Esophagus squamous epithelium (tissue), 5 donors: ENCODE results near the gene ZNF672. TPM values are rescaled to one million over a fixed set of nuclear protein-coding genes. Genes with fewer than 3 reads are reported as not detected.
"Not testable (repeated sequence)": the region's sequence is repeated elsewhere in the genome, so short reads cannot be mapped to it uniquely, and the experiment has no call there.

Source experiments
- DNase-seq: peaks from one replicate; lab custom pipeline; 2025; lab: John Stamatoyannopoulos, UW
- H3K27ac ChIP-seq, 4 donors: fragments of 200-600 bp; sonication (generic); one replicate each; pipeline ENCODE4 v1.5.1; 2016 to 2019; ENCODE audit warnings: mild to moderate bottlenecking in 1 of 4
- H3K27me3 ChIP-seq, 4 donors: fragments of 200-600 bp; sonication (generic); 1 replicate in 3 of 4; 2 replicates in 1 of 4; pipeline versions ENCODE4 v1.5.1 to v1.6.0; 2017 to 2021; ENCODE audit warnings: antibody characterized with exemption in 1 of 4
- H3K36me3 ChIP-seq, 3 donors: fragments of 200-600 bp; sonication (generic); one replicate each; pipeline ENCODE4 v1.5.1; 2016 to 2019
- H3K4me1 ChIP-seq, 3 donors: fragments of 200-600 bp; sonication (generic); one replicate each; pipeline ENCODE4 v1.5.1; 2017 to 2019
- H3K4me3 ChIP-seq, 4 donors: fragments of 200-600 bp; sonication (generic); 1 replicate in 3 of 4; 2 replicates in 1 of 4; pipeline ENCODE4 v1.5.1; 2016 to 2019; ENCODE audit warnings: mild to moderate bottlenecking in 2 of 4, moderate library complexity in 1 of 4
- H3K9me3 ChIP-seq, 3 donors: fragments of 200-600 bp; sonication (generic); one replicate each; pipeline ENCODE4 v1.5.1; 2016 to 2019
- CTCF ChIP-seq, 6 experiments: fragments of 450-650 bp in 4 of 6; fragments of 200-600 bp in 2 of 6; sonication (generic) in 2 of 6; IDR thresholded peaks; one replicate each; pipeline ENCODE4 v1.5.1; 2016 to 2019; ENCODE audit warnings: antibody characterized with exemption in 6 of 6, mild to moderate bottlenecking in 4 of 6, moderate library complexity in 4 of 6
- POLR2A ChIP-seq, 4 donors: fragments of 450-650 bp; IDR thresholded peaks; one replicate each; pipeline ENCODE4 v1.6.1; 2017; ENCODE audit warnings: antibody characterized with exemption in 4 of 4, mild to moderate bottlenecking in 4 of 4, moderate library complexity in 3 of 4
- WGBS, 2 donors: methylation state at CpG; one replicate each; pipeline ENCODE4 v1.1.5; 2018; 5-methylcytosine and 5-hydroxymethylcytosine counted together
- intact Hi-C: fragments of 100-400 bp; cut with DNase I; formaldehyde crosslinking; loops from one replicate; pipeline ENCODE4 v1.15.0; 2022
- total RNA-seq, 4 donors: library from RNA; depleted of rRNA; stranded (reverse); fragments of >200 nt; gene quantifications; one replicate each; pipeline ENCODE4 v1.1.0, GENCODE V29; 2016
- donor health status: DM: yes; HTN: yes; CAD: no.

Gene ZNF672
- total RNA-seq, 4 donors from 2014 or later: 22.3 to 25.8 (median 24.0) TPM

- no peak for DNase-seq
- Histone ChIP-seq H3K36me3 (no peaks in the 10 kb centered on the region), H3K27ac (peak overlapping the region; percentile 89 to 97 (median 96)), H3K4me1 (peaks cover 0 to 23% (median 3%) of the 10 kb centered on the region in 3 donors), H3K27me3 (no peaks in the 10 kb centered on the region), H3K4me3 (peak overlapping the region; percentile 44 to 72 (median 66)), H3K9me3 (no peaks in the 10 kb centered on the region)
- 3 to 4% methylated on average over 19 to 21 of the region's 23 CpGs for WGBS, 2 donors
- intact Hi-C loops: no loop called here
- TF ChIP-seq POLR2A (IDR thresholded peaks at IDR 0.05): no peak
- peak in 1 of 6 experiments; percentile 16 for TF ChIP-seq CTCF (IDR thresholded peaks at IDR 0.05)
Observed at GRCh38 chr1:248873993-248874533, 36.0 kb downstream of the ZNF672 start.

GRCh38 chr1:248881261-248881660 lies 43.2 kb downstream of the ZNF672 start:
- Histone ChIP-seq H3K27me3 (no peaks in the 10 kb centered on the region), H3K9me3 (no peaks in the 10 kb centered on the region), H3K27ac (no peak overlapping the region), H3K4me1 (peaks cover 0 to 12% (median 0%) of the 10 kb centered on the region in 3 donors), H3K36me3 (no peaks in the 10 kb centered on the region), H3K4me3 (no peak overlapping the region)
- 18 to 19% methylated on average over 1 of the region's 1 CpG for WGBS, 2 donors
- intact Hi-C loops: no loop called here
- TF ChIP-seq CTCF (IDR thresholded peaks at IDR 0.05): no peak
- TF ChIP-seq POLR2A (IDR thresholded peaks at IDR 0.05): no peak
- no peak for DNase-seq

- H3K36me3 ChIP-seq, H3K27me3 ChIP-seq, H3K4me3 ChIP-seq, H3K9me3 ChIP-seq, DNase-seq, intact Hi-C loops, H3K27ac ChIP-seq: not testable (repeated sequence)
- peaks cover 0 to 12% (median 0%) of the 10 kb centered on the region in 3 donors for H3K4me1 ChIP-seq
- 71 to 84% methylated on average over 7 of the region's 7 CpGs for WGBS, 2 donors
Observed at GRCh38 chr1:248882427-248882826, 44.4 kb downstream of the ZNF672 start.

- WGBS, 2 donors: 64 to 69% methylated on average over 1 of the region's 1 CpG
- Histone ChIP-seq H3K9me3 (no peaks in the 10 kb centered on the region), H3K27me3 (no peaks in the 10 kb centered on the region), H3K36me3 (no peaks in the 10 kb centered on the region), H3K4me3 (no peak overlapping the region), H3K27ac (no peak overlapping the region), H3K4me1 (peaks cover 0 to 12% (median 0%) of the 10 kb centered on the region in 3 donors)
- TF ChIP-seq POLR2A (IDR thresholded peaks at IDR 0.05): no peak
- TF ChIP-seq CTCF (IDR thresholded peaks at IDR 0.05): no peak
- intact Hi-C loops: no loop called here
- DNase-seq: no peak
Observed at GRCh38 chr1:248884632-248885295, 46.7 kb downstream of the ZNF672 start.

- no peak overlapping the region for H3K27ac ChIP-seq
- no peak for DNase-seq
- H3K4me1 ChIP-seq: peaks cover 0 to 12% (median 0%) of the 10 kb centered on the region in 3 donors
- no peaks in the 10 kb centered on the region for H3K36me3 ChIP-seq
- no peaks in the 10 kb centered on the region for H3K9me3 ChIP-seq
- intact Hi-C loops: no loop called here
- no peak overlapping the region for H3K4me3 ChIP-seq
- TF ChIP-seq CTCF (IDR thresholded peaks at IDR 0.05) (no peak), POLR2A (IDR thresholded peaks at IDR 0.05) (no peak)
- no peaks in the 10 kb centered on the region for H3K27me3 ChIP-seq
- WGBS, 2 donors: 71 to 81% methylated on average over 1 of the region's 1 CpG
Observed at GRCh38 chr1:248885646-248886045, 47.6 kb downstream of the ZNF672 start.
